Ascending aorta (tissue), 2 donors: ENCODE measurements around the gene CGB1. TPM values are rescaled to one million over a fixed set of nuclear protein-coding genes. Genes with fewer than 3 reads are reported as not detected.
"Not testable (repeated sequence)": the region's sequence is repeated elsewhere in the genome, so short reads cannot be mapped to it uniquely, and the experiment has no call there.

Source experiments
- DNase-seq, 2 donors: peaks; one replicate each; pipeline ENCODE4 v3.0.0-alpha.2; 2019; ENCODE audit warnings: low spot score in 2 of 2
- H3K27ac ChIP-seq, 2 donors: fragments of 200-600 bp; sonication (generic); one replicate each; pipeline ENCODE4 v1.5.1; 2016 to 2017; ENCODE audit warnings: mild to moderate bottlenecking in 1 of 2
- H3K27me3 ChIP-seq: fragments of 200-600 bp; sonication (generic); one replicate; pipeline ENCODE4 v1.5.1; 2017
- H3K36me3 ChIP-seq, 2 donors: fragments of 200-600 bp; sonication (generic); one replicate each; pipeline ENCODE4 v1.5.1; 2016
- H3K4me1 ChIP-seq, 2 donors: fragments of 200-600 bp; sonication (generic); one replicate each; pipeline ENCODE4 v1.5.1; 2016 to 2017; ENCODE audit warnings: mild to moderate bottlenecking in 1 of 2
- H3K4me3 ChIP-seq, 2 donors: fragments of 200-600 bp; sonication (generic); one replicate each; pipeline ENCODE4 v1.5.1; 2016 to 2017; ENCODE audit warnings: mild to moderate bottlenecking in 1 of 2
- H3K9me3 ChIP-seq, 2 donors: fragments of 200-600 bp; sonication (generic); one replicate each; pipeline ENCODE4 v1.5.1; 2016
- intact Hi-C: fragments of 100-400 bp; cut with DNase I; formaldehyde crosslinking; loops from one replicate; pipeline ENCODE4 v1.15.1; 2023
- total RNA-seq: library from RNA; depleted of rRNA; stranded (reverse); fragments of >200 nt; gene quantifications from one replicate; pipeline ENCODE4 v1.1.0, GENCODE V29; 2016
- TF ChIP-seq, protein P1 (sequence below), 3 experiments: fragments of 200-600 bp in 2 of 3; fragments of 450-650 bp in 1 of 3; sonication (generic) in 2 of 3; IDR thresholded peaks; one replicate each; pipeline ENCODE4 v1.5.1; 2016 to 2019; ENCODE audit warnings: antibody characterized with exemption in 3 of 3, mild to moderate bottlenecking in 1 of 3, moderate library complexity in 1 of 3

Gene CGB1
- total RNA-seq, 1 donor from 2014 or later = not detected

GRCh38 chr19:49042177-49042576 lies 5.5 kb upstream of the CGB1 start:
- TF ChIP-seq, protein P1, sequence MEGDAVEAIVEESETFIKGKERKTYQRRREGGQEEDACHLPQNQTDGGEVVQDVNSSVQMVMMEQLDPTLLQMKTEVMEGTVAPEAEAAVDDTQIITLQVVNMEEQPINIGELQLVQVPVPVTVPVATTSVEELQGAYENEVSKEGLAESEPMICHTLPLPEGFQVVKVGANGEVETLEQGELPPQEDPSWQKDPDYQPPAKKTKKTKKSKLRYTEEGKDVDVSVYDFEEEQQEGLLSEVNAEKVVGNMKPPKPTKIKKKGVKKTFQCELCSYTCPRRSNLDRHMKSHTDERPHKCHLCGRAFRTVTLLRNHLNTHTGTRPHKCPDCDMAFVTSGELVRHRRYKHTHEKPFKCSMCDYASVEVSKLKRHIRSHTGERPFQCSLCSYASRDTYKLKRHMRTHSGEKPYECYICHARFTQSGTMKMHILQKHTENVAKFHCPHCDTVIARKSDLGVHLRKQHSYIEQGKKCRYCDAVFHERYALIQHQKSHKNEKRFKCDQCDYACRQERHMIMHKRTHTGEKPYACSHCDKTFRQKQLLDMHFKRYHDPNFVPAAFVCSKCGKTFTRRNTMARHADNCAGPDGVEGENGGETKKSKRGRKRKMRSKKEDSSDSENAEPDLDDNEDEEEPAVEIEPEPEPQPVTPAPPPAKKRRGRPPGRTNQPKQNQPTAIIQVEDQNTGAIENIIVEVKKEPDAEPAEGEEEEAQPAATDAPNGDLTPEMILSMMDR (IDR thresholded peaks at IDR 0.05) = no peak
- DNase-seq = no peak
- H3K4me1 ChIP-seq = no peaks in the 10 kb centered on the region
- H3K9me3 ChIP-seq = no peaks in the 10 kb centered on the region
- no peaks in the 10 kb centered on the region for H3K27me3 ChIP-seq
- H3K27ac ChIP-seq = no peak overlapping the region
- no peaks in the 10 kb centered on the region for H3K36me3 ChIP-seq
- H3K4me3 ChIP-seq = no peak overlapping the region
- intact Hi-C loops = no loop called here

- intact Hi-C loops, DNase-seq, H3K36me3 ChIP-seq, H3K4me3 ChIP-seq, H3K27ac ChIP-seq, H3K27me3 ChIP-seq, H3K9me3 ChIP-seq, H3K4me1 ChIP-seq: not testable (repeated sequence)
Observed at GRCh38 chr19:49039736-49040135, 3.0 kb upstream of the CGB1 start.

- DNase-seq, H3K9me3 ChIP-seq, intact Hi-C loops, H3K27me3 ChIP-seq, H3K4me3 ChIP-seq, H3K27ac ChIP-seq, H3K36me3 ChIP-seq, H3K4me1 ChIP-seq: not testable (repeated sequence)
Observed at GRCh38 chr19:49038557-49039276, 2.0 kb upstream of the CGB1 start.

DNA sequence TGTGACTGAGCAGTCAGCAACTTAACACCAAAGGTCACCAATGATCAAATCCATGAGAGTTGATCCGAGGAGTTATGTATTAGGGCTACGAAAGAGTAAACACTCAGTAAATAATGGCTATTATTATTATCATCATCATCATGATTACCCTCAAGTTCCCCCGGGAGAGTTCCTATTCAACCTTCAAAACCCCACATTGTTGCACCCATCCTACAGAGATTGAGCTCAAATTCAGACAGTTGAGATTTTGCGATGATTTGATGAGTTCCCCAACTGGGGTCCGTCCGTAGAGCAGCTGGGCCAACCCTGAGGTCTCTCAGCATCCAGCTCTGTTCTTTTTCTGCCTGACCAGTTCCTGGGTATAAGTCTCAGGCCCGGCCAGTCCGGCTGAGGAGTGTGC lies 1.4 kb upstream of the CGB1 start:
- intact Hi-C loops, DNase-seq, H3K4me1 ChIP-seq: not testable (repeated sequence)

GRCh38 chr19:49031642-49032301 lies 4.9 kb downstream of the CGB1 start, which contains the start of gene CGB2:
TSS of gene CGB2 (plus strand) at chr19:49031890. CDS start at chr19:49032096, 206 bp downstream.
- intact Hi-C loops, H3K4me3 ChIP-seq, DNase-seq, H3K9me3 ChIP-seq, H3K27ac ChIP-seq, H3K27me3 ChIP-seq, H3K4me1 ChIP-seq, H3K36me3 ChIP-seq: not testable (repeated sequence)
- TF ChIP-seq, protein P1 (IDR thresholded peaks at IDR 0.05) = peak in 2 of 3 experiments; percentile 8 to 20

More for the DNA sequence above, 1.4 kb upstream of the CGB1 start:
- H3K36me3 ChIP-seq, H3K27ac ChIP-seq, H3K9me3 ChIP-seq, H3K27me3 ChIP-seq, H3K4me3 ChIP-seq: not testable (repeated sequence)

- H3K4me1 ChIP-seq, H3K27ac ChIP-seq, DNase-seq, H3K4me3 ChIP-seq, H3K27me3 ChIP-seq, H3K9me3 ChIP-seq, intact Hi-C loops, H3K36me3 ChIP-seq: not testable (repeated sequence)
Observed at GRCh38 chr19:49030323-49030722, 6.4 kb downstream of the CGB1 start.

- H3K4me1 ChIP-seq, DNase-seq, H3K36me3 ChIP-seq, intact Hi-C loops, H3K9me3 ChIP-seq, H3K27ac ChIP-seq, H3K4me3 ChIP-seq, H3K27me3 ChIP-seq: not testable (repeated sequence)
Observed at GRCh38 chr19:49029749-49030148, 6.9 kb downstream of the CGB1 start.

- DNase-seq, H3K27ac ChIP-seq, H3K27me3 ChIP-seq, H3K4me1 ChIP-seq, intact Hi-C loops, H3K36me3 ChIP-seq, H3K4me3 ChIP-seq, H3K9me3 ChIP-seq: not testable (repeated sequence)
Observed at GRCh38 chr19:49028686-49029085, 8.0 kb downstream of the CGB1 start.

DNA sequence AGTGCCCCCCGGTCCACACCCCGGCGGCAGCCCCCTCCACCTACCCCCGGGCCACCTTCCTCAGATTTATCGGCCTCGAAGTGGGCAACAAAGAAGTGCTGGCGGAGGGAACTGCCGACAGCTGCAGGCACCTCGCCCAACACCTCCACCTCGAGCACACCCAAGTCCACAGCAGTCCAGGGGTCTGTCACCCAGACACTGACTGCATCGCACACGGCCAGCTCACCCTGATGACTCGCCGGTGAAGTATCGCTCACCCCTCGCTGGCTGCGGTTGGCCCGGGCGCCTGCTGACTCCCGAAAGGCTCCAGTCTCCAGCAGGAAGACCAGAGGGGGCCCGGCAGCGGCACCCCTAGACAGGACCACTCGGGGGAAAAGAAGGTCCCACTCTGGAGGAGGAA lies 11.1 kb downstream of the CGB1 start:
- H3K4me3 ChIP-seq, DNase-seq, H3K36me3 ChIP-seq, intact Hi-C loops, H3K9me3 ChIP-seq, H3K4me1 ChIP-seq, H3K27ac ChIP-seq, H3K27me3 ChIP-seq: not testable (repeated sequence)

DNA sequence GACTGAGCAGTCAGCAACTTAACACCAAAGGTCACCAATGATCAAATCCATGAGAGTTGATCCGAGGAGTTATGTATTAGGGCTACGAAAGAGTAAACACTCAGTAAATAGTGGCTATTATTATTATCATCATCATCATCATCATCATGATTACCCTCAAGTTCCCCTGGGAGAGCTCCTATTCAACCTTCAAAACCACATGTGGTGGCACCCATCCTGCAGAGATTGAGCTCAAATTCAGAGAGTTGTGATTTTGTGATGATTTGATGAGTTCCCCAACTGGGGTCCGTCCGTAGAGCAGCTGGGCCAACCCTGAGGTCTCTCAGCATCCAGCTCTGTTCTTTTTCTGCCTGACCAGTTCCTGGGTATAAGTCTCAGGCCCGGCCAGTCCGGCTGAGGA lies 11.6 kb downstream of the CGB1 start:
- H3K27me3 ChIP-seq, intact Hi-C loops, H3K27ac ChIP-seq, H3K4me3 ChIP-seq, H3K36me3 ChIP-seq, DNase-seq, H3K9me3 ChIP-seq, H3K4me1 ChIP-seq: not testable (repeated sequence)

DNA sequence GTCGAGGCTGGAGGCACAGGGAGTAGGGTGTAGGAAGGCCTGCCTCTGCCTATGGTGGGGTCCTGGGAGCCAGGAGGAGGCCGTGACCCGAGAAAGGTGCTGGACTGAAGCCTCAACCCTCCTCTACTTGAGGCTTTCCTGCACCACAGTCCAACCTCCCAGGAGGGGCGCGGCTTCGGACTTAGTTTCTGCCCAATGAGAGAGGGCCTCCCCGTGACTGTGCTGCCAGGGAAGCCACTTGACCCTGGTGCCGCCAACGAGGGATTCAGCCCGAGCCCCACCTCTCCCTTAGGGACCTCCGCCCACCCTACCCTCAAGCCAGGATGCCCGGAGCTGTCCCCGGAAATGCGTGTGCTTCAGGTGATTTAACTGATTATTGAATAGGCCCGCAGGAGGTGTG lies 12.5 kb downstream of the CGB1 start, which contains the start of gene CGB3:
Gene CGB3, minus strand, starts transcription at position 101 of the 400 bp plus-strand sequence. CDS start 362 bp downstream, outside the sequence.
- DNase-seq, H3K9me3 ChIP-seq, intact Hi-C loops, H3K4me1 ChIP-seq, H3K36me3 ChIP-seq, H3K27ac ChIP-seq, H3K27me3 ChIP-seq, H3K4me3 ChIP-seq: not testable (repeated sequence)
